Activated T-cell treated with anti-CD3 and anti-CD28 coated beads, Interleukin-2, amount 50 U/mL, for 24 hours (primary cell): ENCODE results near the gene DRC7.
"Not testable (repeated sequence)": the region's sequence is repeated elsewhere in the genome, so short reads cannot be mapped to it uniquely, and the experiment has no call there.

Experiments used
- DNase-seq: peaks from one replicate; pipeline ENCODE4 v3.0.0-alpha.2; 2020
- H3K27ac Mint-ChIP-seq: 2 replicates; pipeline ENCODE4 v1.8.0; 2020; ENCODE audit warnings: mild to moderate bottlenecking, mixed read lengths
- H3K27me3 Mint-ChIP-seq: 2 replicates; pipeline ENCODE4 v1.8.0; 2020; ENCODE audit warnings: mixed read lengths
- H3K36me3 Mint-ChIP-seq: 2 replicates; pipeline ENCODE4 v1.8.0; 2020; ENCODE audit warnings: low read depth, mixed read lengths
- H3K4me1 Mint-ChIP-seq: 2 replicates; pipeline ENCODE4 v1.8.0; 2020; ENCODE audit warnings: low read depth, mixed read lengths
- H3K4me3 Mint-ChIP-seq: 2 replicates; pipeline ENCODE4 v1.8.0; 2020; ENCODE audit warnings: mild to moderate bottlenecking, moderate library complexity, mixed read lengths
- H3K9me3 Mint-ChIP-seq: 2 replicates; pipeline ENCODE4 v1.8.0; 2020; ENCODE audit warnings: mixed read lengths

DRC7 gene

GRCh38 chr16:57779836-57780235 lies 85.2 kb downstream of the DRC7 start:
- not testable (repeated sequence) for H3K9me3 Mint-ChIP-seq, H3K4me1 Mint-ChIP-seq, DNase-seq, H3K27ac Mint-ChIP-seq, H3K36me3 Mint-ChIP-seq, H3K4me3 Mint-ChIP-seq, H3K27me3 Mint-ChIP-seq

DNA sequence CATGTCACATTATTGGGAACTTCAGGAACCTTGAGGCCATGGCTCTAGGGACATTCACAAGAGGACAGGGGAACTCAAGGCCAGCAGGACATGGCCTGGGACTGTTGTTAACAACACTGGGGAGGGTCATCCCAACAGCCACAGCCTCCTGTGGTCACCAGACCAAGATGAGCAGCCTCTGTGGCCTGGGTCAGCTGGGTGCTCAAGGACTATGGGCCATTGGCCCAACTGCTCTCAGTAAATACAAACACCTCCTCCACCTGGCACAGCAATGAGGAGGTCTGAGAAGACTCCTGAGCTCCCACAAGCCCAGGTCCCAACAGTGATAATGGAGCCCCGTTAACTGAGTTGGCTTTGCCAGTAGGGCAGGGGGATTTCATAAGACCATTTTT lies 86.7 kb downstream of the DRC7 start:
- Mint-ChIP-seq H3K4me3 (no peak overlapping the region), H3K27ac (no peak overlapping the region), H3K36me3 (no peaks in the 10 kb centered on the region), H3K9me3 (no peaks in the 10 kb centered on the region), H3K27me3 (no peaks in the 10 kb centered on the region), H3K4me1 (peaks cover 2% of the 10 kb centered on the region)
- no peak for DNase-seq
